Liver (tissue), 9 donors: ENCODE results near the gene MED20. TPM values are rescaled to one million over a fixed set of nuclear protein-coding genes. Genes with fewer than 3 reads are reported as not detected.

ENCODE experiments used
- DNase-seq: peaks from one replicate; pipeline ENCODE4 v3.0.0-alpha.2; 2017; ENCODE audit warnings: low spot score
- H3K27ac ChIP-seq, 2 donors: one replicate each; pipeline ENCODE4 v1.7.0; 2013; ENCODE audit warnings: inconsistent platforms in 2 of 2, low read length in 2 of 2, control low read depth in 1 of 2, low read depth in 1 of 2, mild to moderate bottlenecking in 1 of 2
- H3K27me3 ChIP-seq, 4 donors: one replicate each; pipeline versions ENCODE4 v1.6.1 to v1.7.0; 2013; ENCODE audit warnings: low read length in 3 of 4, inconsistent platforms in 1 of 4, mild to moderate bottlenecking in 1 of 4, moderate library complexity in 1 of 4; ENCODE audit not compliant: control insufficient read depth in 4 of 4, insufficient read depth in 4 of 4
- H3K36me3 ChIP-seq, 4 donors: one replicate each; pipeline versions ENCODE4 v1.6.1 to v1.7.0; 2013; ENCODE audit warnings: low read length in 3 of 4, mild to moderate bottlenecking in 3 of 4, low read depth in 1 of 4, moderate library complexity in 1 of 4; ENCODE audit not compliant: control insufficient read depth in 4 of 4, insufficient read depth in 3 of 4
- H3K4me1 ChIP-seq, 4 donors: one replicate each; pipeline versions ENCODE4 v1.6.1 to v1.7.0; 2013; ENCODE audit warnings: low read length in 3 of 4, mild to moderate bottlenecking in 3 of 4, moderate library complexity in 1 of 4; ENCODE audit not compliant: control insufficient read depth in 4 of 4, insufficient read depth in 4 of 4
- H3K4me3 ChIP-seq, 3 donors: one replicate each; pipeline versions ENCODE4 v1.6.1 to v1.7.0; 2013; ENCODE audit warnings: low read length in 3 of 3, control low read depth in 1 of 3, low read depth in 1 of 3, mild to moderate bottlenecking in 1 of 3
- H3K9ac ChIP-seq, 2 donors: one replicate each; pipeline ENCODE4 v1.7.0; 2013; ENCODE audit warnings: low read length in 2 of 2, mild to moderate bottlenecking in 2 of 2, moderate library complexity in 2 of 2, control low read depth in 1 of 2, low read depth in 1 of 2
- H3K9me3 ChIP-seq, 4 donors: one replicate each; pipeline versions ENCODE4 v1.6.1 to v1.7.0; 2013; ENCODE audit warnings: low read length in 3 of 4; ENCODE audit not compliant: control insufficient read depth in 4 of 4
- FOXA1 ChIP-seq: IDR thresholded peaks from 2 replicates; pipeline ENCODE4 v1.6.1; 2016; ENCODE audit warnings: antibody characterized with exemption
- FOXA2 ChIP-seq: IDR thresholded peaks from 2 replicates; pipeline ENCODE4 v1.6.1; 2016; ENCODE audit warnings: antibody characterized with exemption
- GABPA ChIP-seq, 2 donors: IDR thresholded peaks in 1 of 2; conservative IDR thresholded peaks in 1 of 2; 2 replicates each; pipeline ENCODE4 v1.6.1; 2016; ENCODE audit warnings: antibody characterized with exemption in 2 of 2, mild to moderate bottlenecking in 1 of 2, moderate library complexity in 1 of 2
- HNF4G ChIP-seq: IDR thresholded peaks from 2 replicates; pipeline ENCODE4 v1.6.1; 2016; ENCODE audit warnings: antibody characterized with exemption
- JUND ChIP-seq, 2 donors: IDR thresholded peaks; 2 replicates each; pipeline ENCODE4 v1.6.1; 2016; ENCODE audit warnings: antibody characterized with exemption in 2 of 2
- NR2F2 ChIP-seq: IDR thresholded peaks from 2 replicates; pipeline ENCODE4 v1.6.1; 2016; ENCODE audit warnings: antibody characterized with exemption
- RAD21 ChIP-seq, 2 donors: IDR thresholded peaks; 2 replicates each; pipeline ENCODE4 v1.6.1; 2016; ENCODE audit warnings: antibody characterized with exemption in 2 of 2, mild to moderate bottlenecking in 2 of 2
- RXRA ChIP-seq, 2 donors: IDR thresholded peaks; 2 replicates each; pipeline ENCODE4 v1.6.1; 2017 to 2018; ENCODE audit warnings: antibody characterized with exemption in 2 of 2, mild to moderate bottlenecking in 1 of 2
- SP1 ChIP-seq: IDR thresholded peaks from 2 replicates; pipeline ENCODE4 v1.6.1; 2018; ENCODE audit warnings: antibody characterized with exemption, mild to moderate bottlenecking
- WGBS: extraction: QIAGEN DNeasy Blood & Tissue Kit; methylation state at CpG from one replicate; pipeline ENCODE4 v1.1.7; 2013; 5-methylcytosine and 5-hydroxymethylcytosine counted together
- polyA plus RNA-seq, 2 donors: library from polyadenylated mRNA; stranded (reverse) in 1 of 2; unstranded in 1 of 2; fragments of 200-250 nt in 1 of 2; fragments of >200 nt in 1 of 2; fragmentation: Nextera tagmentation in 1 of 2; extraction: Ambion mirVana in 1 of 2; gene quantifications; one replicate each; pipeline versions ENCODE4 v1.2.1 to v1.2.3, GENCODE V29; 2013 to 2015
- total RNA-seq, 2 donors: library from RNA; depleted of rRNA; stranded (reverse); fragments of >200 nt; gene quantifications; one replicate each; pipeline ENCODE4 v1.2.3, GENCODE V29; 2014
- TF ChIP-seq, protein P1 (sequence below): IDR thresholded peaks from 2 replicates; pipeline ENCODE4 v1.6.1; 2016; ENCODE audit warnings: antibody characterized with exemption, mild to moderate bottlenecking
- TF ChIP-seq, protein P2 (sequence below): fragments of 150-350 bp; IDR thresholded peaks from 2 replicates; pipeline ENCODE4 v1.5.1; 2017; ENCODE audit warnings: improper control_type of control experiment, low read depth, low read length; ENCODE audit not compliant: missing input control
- TF ChIP-seq, protein P3 (sequence below): IDR thresholded peaks from 2 replicates; pipeline ENCODE4 v1.6.1; 2016; ENCODE audit warnings: antibody characterized with exemption
- donor health status: healthy.
- donor health status: healthy.
- donor health status: healthy.
- donor health status: healthy.
- donor health status: healthy.

The MED20 gene
- total and polyA plus RNA-seq, 4 donors: 3.5 to 11.9 (median 8.6) TPM

DNA sequence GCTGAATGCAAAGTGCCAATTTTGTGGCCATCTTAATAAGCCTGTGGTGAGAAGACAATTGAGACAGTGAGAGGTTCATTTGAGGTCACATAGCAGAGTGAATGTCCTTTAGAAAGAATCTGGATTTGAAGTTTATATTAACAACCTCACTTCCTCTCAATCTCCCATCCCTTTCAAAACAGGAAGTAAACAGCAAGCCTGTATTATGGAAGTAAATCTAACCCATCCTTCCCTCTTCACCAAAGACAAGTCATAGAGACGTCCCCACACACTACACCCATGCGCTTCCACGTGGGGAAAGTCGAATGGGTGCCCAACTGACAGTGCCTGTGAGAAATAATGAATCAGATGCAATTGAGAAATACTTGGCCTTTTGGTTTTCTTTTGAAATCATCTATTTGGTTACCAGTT, 49.5 kb upstream of the MED20 start:
- H3K4me3 ChIP-seq: no peak overlapping the region
- 59% methylated on average over 4 of the region's 4 CpGs for WGBS
- no peak overlapping the region for H3K27ac ChIP-seq
- H3K27me3 ChIP-seq: no peaks in the 10 kb centered on the region
- H3K36me3 ChIP-seq: no peaks in the 10 kb centered on the region
- H3K4me1 ChIP-seq: peaks cover 0 to 6% (median 0%) of the 10 kb centered on the region in 4 donors
- no peak for DNase-seq
- H3K9ac ChIP-seq: no peak overlapping the region
- peak in 1 of 2 donors; percentile 33 for TF ChIP-seq GABPA (IDR thresholded peaks at IDR 0.05 in 1 of 2, conservative IDR thresholded peaks at IDR 0.05 in 1 of 2)
- TF ChIP-seq, protein P1, sequence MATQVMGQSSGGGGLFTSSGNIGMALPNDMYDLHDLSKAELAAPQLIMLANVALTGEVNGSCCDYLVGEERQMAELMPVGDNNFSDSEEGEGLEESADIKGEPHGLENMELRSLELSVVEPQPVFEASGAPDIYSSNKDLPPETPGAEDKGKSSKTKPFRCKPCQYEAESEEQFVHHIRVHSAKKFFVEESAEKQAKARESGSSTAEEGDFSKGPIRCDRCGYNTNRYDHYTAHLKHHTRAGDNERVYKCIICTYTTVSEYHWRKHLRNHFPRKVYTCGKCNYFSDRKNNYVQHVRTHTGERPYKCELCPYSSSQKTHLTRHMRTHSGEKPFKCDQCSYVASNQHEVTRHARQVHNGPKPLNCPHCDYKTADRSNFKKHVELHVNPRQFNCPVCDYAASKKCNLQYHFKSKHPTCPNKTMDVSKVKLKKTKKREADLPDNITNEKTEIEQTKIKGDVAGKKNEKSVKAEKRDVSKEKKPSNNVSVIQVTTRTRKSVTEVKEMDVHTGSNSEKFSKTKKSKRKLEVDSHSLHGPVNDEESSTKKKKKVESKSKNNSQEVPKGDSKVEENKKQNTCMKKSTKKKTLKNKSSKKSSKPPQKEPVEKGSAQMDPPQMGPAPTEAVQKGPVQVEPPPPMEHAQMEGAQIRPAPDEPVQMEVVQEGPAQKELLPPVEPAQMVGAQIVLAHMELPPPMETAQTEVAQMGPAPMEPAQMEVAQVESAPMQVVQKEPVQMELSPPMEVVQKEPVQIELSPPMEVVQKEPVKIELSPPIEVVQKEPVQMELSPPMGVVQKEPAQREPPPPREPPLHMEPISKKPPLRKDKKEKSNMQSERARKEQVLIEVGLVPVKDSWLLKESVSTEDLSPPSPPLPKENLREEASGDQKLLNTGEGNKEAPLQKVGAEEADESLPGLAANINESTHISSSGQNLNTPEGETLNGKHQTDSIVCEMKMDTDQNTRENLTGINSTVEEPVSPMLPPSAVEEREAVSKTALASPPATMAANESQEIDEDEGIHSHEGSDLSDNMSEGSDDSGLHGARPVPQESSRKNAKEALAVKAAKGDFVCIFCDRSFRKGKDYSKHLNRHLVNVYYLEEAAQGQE: no peak
- TF ChIP-seq, protein P2, sequence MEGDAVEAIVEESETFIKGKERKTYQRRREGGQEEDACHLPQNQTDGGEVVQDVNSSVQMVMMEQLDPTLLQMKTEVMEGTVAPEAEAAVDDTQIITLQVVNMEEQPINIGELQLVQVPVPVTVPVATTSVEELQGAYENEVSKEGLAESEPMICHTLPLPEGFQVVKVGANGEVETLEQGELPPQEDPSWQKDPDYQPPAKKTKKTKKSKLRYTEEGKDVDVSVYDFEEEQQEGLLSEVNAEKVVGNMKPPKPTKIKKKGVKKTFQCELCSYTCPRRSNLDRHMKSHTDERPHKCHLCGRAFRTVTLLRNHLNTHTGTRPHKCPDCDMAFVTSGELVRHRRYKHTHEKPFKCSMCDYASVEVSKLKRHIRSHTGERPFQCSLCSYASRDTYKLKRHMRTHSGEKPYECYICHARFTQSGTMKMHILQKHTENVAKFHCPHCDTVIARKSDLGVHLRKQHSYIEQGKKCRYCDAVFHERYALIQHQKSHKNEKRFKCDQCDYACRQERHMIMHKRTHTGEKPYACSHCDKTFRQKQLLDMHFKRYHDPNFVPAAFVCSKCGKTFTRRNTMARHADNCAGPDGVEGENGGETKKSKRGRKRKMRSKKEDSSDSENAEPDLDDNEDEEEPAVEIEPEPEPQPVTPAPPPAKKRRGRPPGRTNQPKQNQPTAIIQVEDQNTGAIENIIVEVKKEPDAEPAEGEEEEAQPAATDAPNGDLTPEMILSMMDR: no peak
- peak; percentile 10 for TF ChIP-seq NR2F2
- no peak for TF ChIP-seq FOXA1
- no peak for TF ChIP-seq RAD21 (IDR thresholded peaks at IDR 0.05)
- TF ChIP-seq JUND (IDR thresholded peaks at IDR 0.05): no peak
- TF ChIP-seq RXRA (IDR thresholded peaks at IDR 0.05): peak; percentile 29 to 41
- TF ChIP-seq, protein P3, sequence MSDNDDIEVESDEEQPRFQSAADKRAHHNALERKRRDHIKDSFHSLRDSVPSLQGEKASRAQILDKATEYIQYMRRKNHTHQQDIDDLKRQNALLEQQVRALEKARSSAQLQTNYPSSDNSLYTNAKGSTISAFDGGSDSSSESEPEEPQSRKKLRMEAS: peak; percentile 29
- TF ChIP-seq SP1: no peak
- TF ChIP-seq HNF4G: no peak
- H3K9me3 ChIP-seq: no peaks in the 10 kb centered on the region

DNA sequence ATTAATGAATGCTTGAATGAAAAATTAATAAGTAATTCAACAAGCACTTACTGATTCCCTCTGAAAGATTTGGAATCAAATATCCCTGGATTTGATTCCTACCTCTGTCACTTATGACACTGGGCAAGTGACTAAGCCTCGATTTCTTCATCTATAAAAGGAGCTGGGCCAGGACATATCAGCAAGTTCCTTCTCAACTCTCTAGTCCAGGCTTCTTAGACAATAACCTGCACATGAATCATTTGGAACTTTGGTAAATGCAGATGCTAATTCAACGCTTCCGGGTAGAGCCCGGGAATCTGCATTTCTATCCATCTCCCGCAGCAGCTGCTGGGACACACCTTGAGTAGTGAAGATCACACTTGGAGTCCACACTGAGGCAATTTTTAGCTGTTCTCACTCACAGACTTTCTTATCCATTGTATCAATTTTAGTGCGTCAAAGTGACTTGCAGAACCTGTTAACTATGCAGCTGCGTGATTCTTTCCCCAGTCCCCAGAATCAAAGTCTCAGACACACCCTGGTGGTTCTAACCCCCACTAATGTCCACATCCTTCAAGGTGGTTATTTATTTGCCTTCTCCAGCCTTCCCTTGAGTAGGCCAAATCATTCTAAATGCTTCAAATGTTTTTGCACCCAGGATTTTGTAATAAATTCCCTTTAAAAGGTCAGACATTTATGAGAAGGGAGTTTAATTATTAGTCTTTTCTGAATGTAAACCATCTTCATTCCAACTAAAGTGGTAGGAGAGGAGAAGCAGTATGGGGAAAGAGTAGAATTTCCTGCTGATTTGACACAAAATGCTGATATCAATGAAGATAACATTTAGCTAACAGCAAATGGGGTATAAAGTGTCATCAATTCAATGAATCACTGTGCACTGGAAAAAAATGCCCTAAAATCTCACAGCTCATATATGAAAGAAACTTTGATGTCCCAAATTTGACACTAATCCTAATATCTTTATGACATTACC, 46.7 kb upstream of the MED20 start:
- TF ChIP-seq NR2F2: no peak
- TF ChIP-seq FOXA1: no peak
- TF ChIP-seq FOXA2: no peak
- no peak for TF ChIP-seq JUND (IDR thresholded peaks at IDR 0.05)
- no peak for TF ChIP-seq RAD21 (IDR thresholded peaks at IDR 0.05)
- no peak for TF ChIP-seq SP1
- Histone ChIP-seq H3K36me3 (no peaks in the 10 kb centered on the region), H3K4me3 (no peak overlapping the region), H3K27ac (no peak overlapping the region), H3K4me1 (peaks cover 0 to 6% (median 0%) of the 10 kb centered on the region in 4 donors), H3K27me3 (no peaks in the 10 kb centered on the region), H3K9me3 (no peaks in the 10 kb centered on the region), H3K9ac (no peak overlapping the region)
- DNase-seq: no peak
- WGBS: 95% methylated on average over 7 of the region's 7 CpGs
